Measurements from ENCODE around the gene BOD1L2.

- TF ChIP-seq CTCF (conservative IDR thresholded peaks at IDR 0.05; ENCODE audit: low read length) (no peak), EZH2phosphoT487 (IDR thresholded peaks at IDR 0.05; ENCODE audit: borderline replicate concordance, low read depth, low read length) (no peak)
These were observed 7.4 kb downstream of the BOD1L2 start for GRCh38 chr18:57154191-57154830.
